GM19438 (cell line): ENCODE measurements around the gene DPH6.

Source experiments
- ATAC-seq: cut with Tn5 transposase; IDR thresholded peaks from one replicate; pipeline ENCODE4 v1.9.1; 2021; ENCODE audit warnings: low read depth; ENCODE audit not compliant: unreplicated experiment

The DPH6 gene

GRCh38 chr15:35545316-35545823, 595 bp downstream of the DPH6 start:
- ATAC-seq, result peak; percentile 21

GRCh38 chr15:35540885-35541284, 5.1 kb downstream of the DPH6 start:
- no peak for ATAC-seq

GRCh38 chr15:35540021-35540420, 5.9 kb downstream of the DPH6 start:
- no peak for ATAC-seq

GRCh38 chr15:35535365-35535916, 10.5 kb downstream of the DPH6 start:
- no peak for ATAC-seq

- ATAC-seq, result no peak
These were observed 12.5 kb downstream of the DPH6 start for GRCh38 chr15:35533130-35534110.

- ATAC-seq, result no peak
These were observed 15.3 kb downstream of the DPH6 start for GRCh38 chr15:35530698-35531097.

- ATAC-seq, result no peak
These were observed 16.2 kb downstream of the DPH6 start for GRCh38 chr15:35529784-35530183.

GRCh38 chr15:35522061-35522460, 23.9 kb downstream of the DPH6 start:
- no peak for ATAC-seq

- no peak for ATAC-seq
These were observed 26.3 kb downstream of the DPH6 start for GRCh38 chr15:35519541-35520149.

- no peak for ATAC-seq
These were observed 26.9 kb downstream of the DPH6 start for GRCh38 chr15:35519052-35519451.

GRCh38 chr15:35514759-35515158, 31.2 kb downstream of the DPH6 start:
- no peak for ATAC-seq

GRCh38 chr15:35507932-35508638, 37.9 kb downstream of the DPH6 start:
- no peak for ATAC-seq

- ATAC-seq, result no peak
These were observed 39.6 kb downstream of the DPH6 start for GRCh38 chr15:35506272-35506870.

- no peak for ATAC-seq
These were observed 40.2 kb downstream of the DPH6 start for GRCh38 chr15:35505809-35506208.

- ATAC-seq, result no peak
These were observed 40.8 kb downstream of the DPH6 start for GRCh38 chr15:35505141-35505540.

- no peak for ATAC-seq
These were observed 46.2 kb downstream of the DPH6 start for GRCh38 chr15:35499723-35500122.

- peak; percentile 99 for ATAC-seq
These were observed 49.4 kb downstream of the DPH6 start for GRCh38 chr15:35496585-35496984.

- no peak for ATAC-seq
These were observed 50.9 kb downstream of the DPH6 start for GRCh38 chr15:35495080-35495479.

GRCh38 chr15:35491999-35492398, 54.0 kb downstream of the DPH6 start:
- no peak for ATAC-seq

- ATAC-seq, result no peak
These were observed 54.8 kb downstream of the DPH6 start for GRCh38 chr15:35491173-35491572.
